ENCODE results near the gene FPGS. TPM values are rescaled to one million over a fixed set of nuclear protein-coding genes. Genes with fewer than 3 reads are reported as not detected.
A peak's percentile ranks its signal among the peaks of the same experiment; 100 is the strongest.

Gene FPGS
- polyA plus RNA-seq, 4 donors = 40.7 to 55.2 (median 48.9) TPM

DNA sequence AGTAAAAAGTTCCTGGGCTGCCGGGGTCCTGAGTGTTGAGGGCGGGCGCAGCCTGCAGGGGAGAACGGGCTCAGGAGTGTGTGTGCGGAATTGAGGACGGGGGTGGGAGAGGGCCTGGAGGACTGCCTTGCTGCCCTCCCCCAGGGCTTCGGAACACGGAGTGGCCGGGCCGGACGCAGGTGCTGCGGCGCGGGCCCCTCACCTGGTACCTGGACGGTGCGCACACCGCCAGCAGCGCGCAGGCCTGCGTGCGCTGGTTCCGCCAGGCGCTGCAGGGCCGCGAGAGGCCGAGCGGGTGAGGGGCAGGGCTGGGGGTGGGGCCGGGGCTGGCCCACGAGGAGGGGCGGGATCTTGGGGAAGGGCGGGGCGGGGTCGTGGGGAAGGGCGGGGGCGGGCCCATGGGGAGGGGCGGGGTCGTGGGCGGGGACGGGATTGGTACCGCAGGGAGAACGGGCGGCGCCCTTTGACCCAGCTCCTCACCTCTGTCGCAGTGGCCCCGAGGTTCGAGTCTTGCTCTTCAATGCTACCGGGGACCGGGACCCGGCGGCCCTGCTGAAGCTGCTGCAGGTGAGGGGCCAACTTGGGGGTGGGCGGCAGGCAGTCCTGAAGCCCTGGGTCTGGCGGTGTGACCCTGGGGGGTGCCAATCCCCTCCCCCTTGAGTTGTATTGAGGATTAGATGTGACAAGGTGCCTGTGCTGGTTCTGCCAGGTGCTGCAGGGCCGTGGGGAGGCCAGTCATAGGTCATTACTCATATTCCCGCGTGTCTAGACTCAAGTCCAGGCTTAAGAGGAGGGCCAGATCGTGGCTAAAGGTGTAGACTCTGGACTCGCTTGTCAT lies 7.1 kb downstream of the FPGS start:
- no peak for DNase-seq (ENCODE audit: low read depth in 4 of 4, low spot score in 2 of 4)

DNA sequence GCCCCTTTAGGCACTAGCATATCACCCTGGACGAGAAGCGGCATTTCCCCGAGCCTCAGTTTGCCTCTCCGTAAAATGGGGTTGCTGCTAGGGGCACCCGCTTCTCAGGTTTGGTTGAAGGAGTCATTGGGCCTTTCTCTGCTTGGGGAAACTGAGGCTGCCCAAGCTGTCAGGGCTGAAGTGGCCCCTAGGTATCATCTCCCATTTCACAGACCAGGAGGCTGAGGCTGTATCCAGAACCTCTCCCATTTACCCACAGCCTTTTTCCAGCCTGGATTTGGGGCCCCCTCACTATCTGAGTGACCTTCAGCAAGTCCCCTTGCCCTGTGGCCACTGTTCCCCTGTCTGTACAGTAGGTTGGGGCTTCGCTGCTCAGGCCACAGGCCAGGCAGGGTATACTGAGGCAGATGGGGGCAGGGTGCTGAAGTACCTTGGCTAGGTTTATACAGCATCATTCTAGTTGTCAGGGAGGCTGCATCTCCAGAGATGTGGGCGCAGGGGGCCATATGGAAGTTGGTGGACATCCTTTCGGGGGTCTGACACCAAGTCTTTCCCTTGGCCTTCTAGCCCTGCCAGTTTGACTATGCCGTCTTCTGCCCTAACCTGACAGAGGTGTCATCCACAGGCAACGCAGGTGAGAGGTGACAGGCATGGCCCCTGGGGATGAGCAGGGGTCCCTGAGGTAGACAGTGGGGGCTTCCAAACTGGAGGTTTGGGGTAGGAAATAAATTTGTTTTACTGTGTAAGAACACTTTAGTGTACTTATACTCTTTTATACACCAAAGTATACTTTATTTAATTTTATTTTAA lies 7.9 kb downstream of the FPGS start:
- DNase-seq (ENCODE audit: low read depth in 4 of 4, low spot score in 2 of 4) = no peak

DNA sequence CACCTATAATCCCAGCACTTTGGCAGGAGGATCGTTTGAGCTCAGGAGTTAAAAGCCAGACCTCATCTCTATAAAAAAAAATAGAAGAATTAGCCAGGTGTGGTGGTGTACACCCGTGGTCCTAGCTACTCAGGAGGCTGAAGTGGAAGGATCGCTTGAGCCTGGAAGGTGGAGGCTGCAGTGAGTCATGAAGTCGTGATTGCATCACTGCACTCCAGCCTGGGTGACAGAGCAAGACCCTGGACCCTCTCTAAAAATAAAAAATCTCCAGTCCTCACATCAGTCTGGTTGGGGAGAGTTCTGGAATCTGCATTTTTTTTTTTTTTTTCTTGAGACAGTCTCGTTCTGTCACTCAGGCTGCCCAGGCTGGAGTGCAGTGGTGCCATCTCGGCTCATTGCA lies 9.3 kb downstream of the FPGS start:
- DNase-seq (ENCODE audit: low read depth in 4 of 4, low spot score in 2 of 4) = no peak

DNA sequence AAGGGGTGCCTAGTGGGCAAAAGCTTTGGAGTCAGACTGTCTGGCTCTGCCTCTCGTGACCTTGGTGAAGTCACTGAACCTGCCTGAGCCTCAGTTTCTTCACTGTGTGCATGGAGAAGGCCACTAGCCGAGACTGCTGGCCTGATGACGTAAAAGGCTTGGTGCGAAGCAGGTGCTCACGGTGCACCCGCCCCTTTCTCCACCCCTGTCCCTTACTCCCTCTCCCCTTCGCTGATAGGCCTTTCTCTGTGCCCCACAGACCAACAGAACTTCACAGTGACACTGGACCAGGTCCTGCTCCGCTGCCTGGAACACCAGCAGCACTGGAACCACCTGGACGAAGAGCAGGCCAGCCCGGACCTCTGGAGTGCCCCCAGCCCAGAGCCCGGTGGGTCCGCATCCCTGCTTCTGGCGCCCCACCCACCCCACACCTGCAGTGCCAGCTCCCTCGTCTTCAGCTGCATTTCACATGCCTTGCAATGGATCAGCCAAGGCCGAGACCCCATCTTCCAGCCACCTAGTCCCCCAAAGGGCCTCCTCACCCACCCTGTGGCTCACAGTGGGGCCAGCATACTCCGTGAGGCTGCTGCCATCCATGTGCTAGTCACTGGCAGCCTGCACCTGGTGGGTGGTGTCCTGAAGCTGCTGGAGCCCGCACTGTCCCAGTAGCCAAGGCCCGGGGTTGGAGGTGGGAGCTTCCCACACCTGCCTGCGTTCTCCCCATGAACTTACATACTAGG lies 10.4 kb downstream of the FPGS start:
- DNase-seq (ENCODE audit: low read depth in 4 of 4, low spot score in 2 of 4) = no peak

DNA sequence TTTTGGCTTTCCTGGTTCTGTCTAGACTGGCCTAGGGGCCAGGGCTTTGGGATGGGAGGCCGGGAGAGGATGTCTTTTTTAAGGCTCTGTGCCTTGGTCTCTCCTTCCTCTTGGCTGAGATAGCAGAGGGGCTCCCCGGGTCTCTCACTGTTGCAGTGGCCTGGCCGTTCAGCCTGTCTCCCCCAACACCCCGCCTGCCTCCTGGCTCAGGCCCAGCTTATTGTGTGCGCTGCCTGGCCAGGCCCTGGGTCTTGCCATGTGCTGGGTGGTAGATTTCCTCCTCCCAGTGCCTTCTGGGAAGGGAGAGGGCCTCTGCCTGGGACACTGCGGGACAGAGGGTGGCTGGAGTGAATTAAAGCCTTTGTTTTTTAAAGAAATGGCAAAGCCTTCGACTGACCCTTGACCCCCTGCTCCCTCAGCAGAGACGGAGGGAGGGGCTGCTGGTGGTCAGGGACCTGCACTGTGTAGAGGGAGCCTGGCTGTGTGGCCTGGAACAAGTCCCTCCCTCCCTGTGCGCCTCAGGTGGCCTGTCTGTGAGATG lies 11.1 kb downstream of the FPGS start:
- no peak for DNase-seq (ENCODE audit: low read depth in 4 of 4, low spot score in 2 of 4)

DNA sequence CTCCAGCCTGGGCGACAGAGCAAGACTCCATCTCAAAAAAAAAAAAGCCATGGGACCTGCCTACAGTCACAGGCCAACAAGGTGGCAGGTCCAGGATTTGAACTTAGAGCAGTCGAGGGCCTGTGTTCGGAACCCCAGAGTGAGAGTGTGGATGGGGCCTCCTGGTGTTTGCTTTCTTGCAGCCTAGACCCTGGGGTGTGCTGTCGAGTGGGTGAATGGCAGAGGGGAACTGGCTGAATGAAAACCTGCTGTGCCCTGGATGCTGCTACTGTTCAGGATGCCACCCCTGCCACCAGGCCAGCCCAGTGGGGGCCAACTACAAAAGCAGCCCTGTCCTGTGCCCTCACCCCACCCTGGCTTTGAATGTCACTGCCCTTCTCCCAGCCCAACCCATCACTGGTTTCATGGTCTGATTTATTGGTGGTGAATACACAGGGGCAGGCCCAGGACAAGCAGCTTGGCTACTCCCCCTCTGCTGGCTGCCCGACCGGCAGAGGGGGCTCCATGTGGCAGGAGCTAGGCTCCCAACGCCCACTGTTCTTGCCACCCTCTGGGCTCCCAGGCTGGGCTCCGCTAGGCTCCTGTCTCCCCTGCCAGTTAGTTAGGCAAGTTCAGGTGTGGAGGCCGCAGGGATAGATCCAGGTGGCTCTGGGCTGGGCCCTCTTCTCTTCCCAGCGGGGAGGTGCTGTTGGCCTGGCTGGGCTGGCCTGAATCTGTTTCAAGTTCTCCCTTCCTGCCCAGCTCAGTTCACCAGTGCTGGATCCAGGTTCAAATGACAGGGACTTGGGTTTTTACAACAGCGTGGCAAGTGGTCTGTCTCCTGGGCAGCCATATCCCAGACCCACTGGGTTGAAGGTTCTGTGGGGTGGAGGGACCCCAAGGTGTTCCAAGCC lies 12.2 kb downstream of the FPGS start:
- DNase-seq (ENCODE audit: low read depth in 4 of 4, low spot score in 2 of 4) = no peak

DNA sequence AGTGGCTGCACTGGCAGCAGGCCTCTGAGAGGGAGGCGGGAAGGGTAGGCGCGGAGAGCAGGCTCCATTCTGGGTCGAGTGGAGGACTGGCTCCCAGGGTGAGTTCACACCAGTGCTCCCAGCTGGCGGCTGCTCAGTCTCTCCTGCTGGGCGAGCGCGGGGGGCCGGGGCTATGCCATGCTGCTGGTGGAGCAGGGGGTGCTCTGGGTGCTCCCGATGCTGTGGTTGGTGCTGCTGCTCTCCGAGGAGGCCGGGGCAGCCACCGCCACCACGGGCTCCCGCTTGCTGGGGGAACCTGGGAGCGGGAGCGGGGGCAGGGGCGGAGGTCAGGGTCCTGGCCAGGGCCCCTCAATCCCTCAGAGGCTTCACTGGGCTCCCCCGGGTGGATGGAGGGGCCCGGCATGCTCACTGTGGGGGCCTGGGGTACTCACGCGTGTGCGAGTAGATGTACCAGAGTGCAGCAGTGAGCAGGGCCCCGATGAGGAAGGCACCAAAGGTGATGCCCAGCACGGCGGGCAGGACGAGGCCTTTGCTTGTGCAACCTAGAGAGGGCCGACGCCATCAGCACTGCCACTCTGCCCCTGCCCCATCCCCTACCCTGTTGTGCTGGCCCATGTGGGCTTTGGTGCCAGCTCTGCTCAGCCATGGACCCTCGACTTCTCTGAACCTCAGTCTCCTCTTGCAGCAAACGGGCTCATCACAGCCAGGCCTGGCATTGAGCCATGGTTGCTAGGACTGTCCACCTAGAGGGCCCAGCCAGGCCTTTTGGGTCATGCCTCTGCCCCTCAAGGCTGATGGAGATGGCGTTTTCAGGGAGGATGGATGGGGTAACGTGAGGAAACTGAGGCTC lies 13.1 kb downstream of the FPGS start:
- DNase-seq (ENCODE audit: low read depth in 4 of 4, low spot score in 2 of 4) = no peak

DNA sequence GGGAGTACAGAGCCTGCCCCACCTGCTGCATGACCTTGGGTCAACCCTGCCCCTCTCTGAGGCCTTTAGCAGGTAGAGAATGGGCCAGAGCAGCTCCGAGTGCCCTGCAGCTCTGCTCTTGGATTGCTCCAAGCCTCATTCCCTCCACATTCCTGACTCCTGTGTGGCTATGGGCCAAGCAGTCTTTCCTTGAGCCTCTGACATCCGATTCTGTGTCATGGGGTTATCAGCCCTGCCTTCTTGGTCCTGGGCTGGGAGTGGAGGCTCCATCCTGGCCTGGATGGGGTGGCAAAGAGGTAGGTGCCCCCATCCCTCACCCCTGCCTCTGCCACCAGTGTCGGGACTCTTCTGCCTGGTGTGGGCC lies 13.7 kb downstream of the FPGS start:
- DNase-seq (ENCODE audit: low read depth in 4 of 4, low spot score in 2 of 4) = no peak

DNA sequence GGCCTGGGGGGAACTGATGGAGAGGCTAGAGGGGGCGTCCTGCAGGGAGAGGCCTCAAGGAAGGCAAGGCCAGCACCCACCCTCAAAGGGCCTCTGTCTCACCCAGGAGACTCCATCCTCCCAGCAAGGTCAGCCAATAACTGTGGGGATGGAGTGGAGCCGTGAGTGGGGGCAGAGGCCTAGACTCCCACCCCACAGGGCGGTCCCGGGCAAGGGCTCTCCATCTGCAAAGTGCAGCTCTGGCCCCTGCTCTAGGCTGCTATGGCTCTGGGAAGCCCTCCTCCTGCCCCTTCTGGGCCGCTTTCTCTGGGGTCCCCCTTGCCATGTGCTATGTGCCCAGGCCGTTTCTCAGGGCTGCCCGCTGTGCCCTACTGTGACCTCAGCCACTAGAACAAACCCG lies 14.0 kb downstream of the FPGS start:
- DNase-seq (ENCODE audit: low read depth in 4 of 4, low spot score in 2 of 4) = no peak

DNA sequence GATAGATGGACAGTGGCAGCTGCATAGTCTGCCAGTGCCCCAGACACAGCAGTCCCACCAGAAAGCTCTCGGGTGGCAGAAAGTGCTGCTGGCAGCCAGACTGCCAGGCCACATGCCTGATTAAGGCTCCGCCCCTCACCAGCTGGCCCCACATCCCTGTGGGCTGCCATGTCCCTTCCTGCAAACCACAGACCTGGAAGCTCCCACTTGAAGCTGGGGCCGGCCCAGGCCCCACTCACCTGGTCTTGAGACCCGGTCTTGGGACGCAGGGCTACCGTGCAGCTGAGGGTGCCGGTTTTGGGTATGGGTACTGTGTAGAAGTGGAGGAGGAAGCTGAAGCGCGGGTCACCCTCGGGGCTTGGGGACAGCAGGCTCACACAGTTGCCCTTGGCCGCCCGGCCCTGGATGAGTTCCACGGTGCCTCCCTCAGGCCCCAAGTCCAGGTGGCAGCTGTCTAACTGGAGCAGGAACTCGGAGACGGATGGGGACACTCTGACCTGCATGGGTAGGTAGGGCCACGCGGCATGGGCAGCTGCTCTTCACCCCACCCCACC lies 15.3 kb downstream of the FPGS start:
- DNase-seq (ENCODE audit: low read depth in 4 of 4, low spot score in 2 of 4) = no peak

DNA sequence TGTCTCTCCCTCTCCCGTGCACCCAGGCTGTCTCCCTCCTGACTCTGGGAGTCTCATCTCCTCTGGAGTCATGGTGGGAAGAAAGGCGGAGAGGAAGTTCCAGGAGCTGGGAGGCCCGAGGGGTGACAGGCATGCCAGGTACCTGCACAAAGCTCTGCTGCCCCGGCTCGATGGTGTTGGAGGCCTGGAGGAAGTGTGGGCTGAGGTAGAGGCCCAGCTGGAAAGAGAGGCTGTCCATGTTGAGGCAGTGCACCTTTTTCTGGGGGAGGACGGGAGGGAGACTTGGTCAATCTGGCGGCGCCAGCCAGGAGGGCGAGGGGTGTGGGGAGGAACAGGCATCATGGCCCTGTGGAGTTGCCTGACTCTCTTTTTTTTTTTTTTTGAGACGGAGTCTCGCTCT lies 15.9 kb downstream of the FPGS start:
- DNase-seq (ENCODE audit: low read depth in 4 of 4, low spot score in 2 of 4) = no peak

DNA sequence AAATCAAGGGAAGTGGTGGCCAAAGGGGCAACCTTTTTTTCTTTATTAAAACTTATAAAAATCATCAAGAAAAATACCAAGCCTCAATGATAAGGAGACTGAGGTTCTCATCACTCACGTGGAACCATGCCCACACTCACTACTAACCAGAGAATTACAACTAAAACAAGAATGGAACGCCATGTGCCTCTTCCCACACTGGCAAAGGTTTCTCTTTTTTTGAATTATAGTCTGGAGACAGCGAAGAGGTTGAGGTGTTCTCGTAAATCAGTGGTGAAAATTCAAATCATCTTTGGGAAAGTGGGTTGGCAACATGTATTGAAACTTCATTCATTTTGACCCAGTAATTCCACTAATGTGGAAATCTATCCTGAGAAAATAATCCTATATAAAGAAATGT lies 19.4 kb downstream of the FPGS start:
- DNase-seq (ENCODE audit: low read depth in 4 of 4, low spot score in 2 of 4) = no peak

DNA sequence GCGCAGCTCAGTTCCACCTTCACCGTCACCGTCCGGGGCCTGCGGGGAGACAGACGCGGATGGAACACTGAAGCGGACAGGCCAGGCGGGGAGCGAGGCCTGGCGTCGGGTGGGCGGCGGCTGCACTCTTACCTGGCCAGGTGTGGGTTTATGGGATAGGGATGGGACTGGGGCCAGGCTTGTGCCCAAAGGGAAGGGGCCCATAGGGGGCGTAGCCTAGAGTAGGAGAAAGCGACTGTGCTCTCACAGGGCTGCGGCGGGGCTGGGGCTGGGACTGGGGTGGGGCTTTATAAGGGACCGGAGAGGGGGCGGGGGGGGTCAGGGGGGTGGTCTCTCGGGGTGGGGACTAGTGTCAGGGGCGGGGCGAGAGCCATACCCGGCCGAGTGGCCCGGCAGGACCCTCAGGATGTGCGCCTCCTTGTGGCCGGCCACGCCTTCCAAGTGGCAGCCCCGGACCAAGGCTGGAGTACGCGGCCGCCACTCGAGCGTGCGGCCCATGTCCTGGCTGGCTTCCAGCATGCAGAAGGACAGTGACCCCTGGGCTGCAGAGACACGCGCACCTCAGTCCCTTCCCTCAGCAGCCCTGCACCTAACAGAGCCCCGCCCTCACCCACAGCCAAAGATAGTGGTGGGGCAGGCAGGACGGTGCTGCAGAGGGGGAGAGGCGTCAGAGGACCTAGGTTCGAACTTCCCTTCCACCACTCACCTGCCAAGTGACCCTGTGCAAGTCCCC lies 22.8 kb downstream of the FPGS start:
- no peak for DNase-seq (ENCODE audit: low read depth in 4 of 4, low spot score in 2 of 4)

DNA sequence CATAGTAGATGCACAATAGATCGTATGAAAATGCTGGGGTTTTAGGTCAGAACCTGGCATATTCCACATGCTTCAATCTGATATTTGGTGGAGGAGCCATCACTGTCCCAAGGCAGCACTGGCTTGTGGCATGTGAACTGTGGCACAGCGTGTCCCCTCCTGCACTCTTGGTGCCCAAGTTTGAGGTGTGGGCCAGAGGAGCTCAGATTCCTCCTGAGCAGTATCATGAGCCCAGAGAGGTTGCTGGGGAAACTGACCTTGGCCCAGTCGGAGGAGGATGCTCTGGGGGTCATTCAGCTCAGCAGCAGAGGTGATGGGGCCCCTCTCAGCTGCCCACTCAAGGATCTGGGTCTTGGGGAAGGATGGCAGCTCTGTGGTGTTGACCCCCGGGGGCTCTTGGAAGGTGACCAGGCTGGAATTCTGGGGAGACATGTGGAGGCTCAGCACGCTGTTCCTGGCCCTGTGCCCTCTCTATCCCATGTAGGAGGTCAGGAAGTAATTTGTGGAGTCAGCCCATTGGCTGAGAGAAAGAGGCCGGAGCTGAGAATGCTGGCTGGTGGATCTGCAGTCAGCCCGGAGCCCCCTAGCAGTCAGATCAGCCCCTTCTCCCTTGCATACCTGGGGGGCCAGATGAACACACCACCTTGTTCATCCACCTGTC lies 23.7 kb downstream of the FPGS start:
- no peak for DNase-seq (ENCODE audit: low read depth in 4 of 4, low spot score in 2 of 4)

DNA sequence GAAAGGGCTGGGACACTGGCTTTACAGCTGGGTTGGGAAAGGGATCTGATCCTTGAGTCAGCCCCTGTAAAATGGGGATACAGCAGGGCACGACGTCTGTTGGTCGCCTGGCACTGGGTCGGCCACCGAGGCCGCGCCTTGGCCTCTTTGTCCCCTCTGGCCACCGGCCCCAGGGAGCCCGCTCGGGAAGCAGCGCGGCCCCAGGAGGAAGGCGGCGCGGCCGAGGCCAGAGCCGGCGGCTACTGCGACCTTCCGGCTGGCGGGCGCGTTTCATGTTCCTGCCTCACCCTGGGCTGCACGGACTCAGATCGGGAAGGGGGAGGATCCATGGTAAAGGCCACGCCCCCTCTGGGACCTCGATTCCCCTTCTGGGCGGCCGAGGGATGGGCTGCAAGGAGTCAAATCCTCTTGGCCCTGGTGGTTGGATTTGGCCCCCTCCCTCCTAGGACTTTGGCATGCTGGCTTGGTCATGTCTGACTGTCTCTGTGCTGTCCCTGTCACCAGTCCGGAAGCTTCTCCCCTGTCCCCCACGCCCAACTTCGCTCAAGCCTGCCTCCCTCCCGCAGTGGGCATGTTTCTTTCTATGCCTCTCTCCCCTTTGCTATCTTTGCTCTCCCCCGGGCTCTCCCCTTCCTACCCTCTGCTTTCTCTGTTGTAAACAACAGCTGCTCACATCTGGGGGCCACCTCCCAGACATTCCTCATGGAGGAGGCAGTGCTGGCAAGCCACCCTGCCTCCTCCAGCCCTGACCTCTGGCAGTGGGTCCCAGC lies 25.8 kb downstream of the FPGS start:
- peak; percentile 68 to 80 (median 74) for DNase-seq (ENCODE audit: low read depth in 4 of 4, low spot score in 2 of 4)

DNA sequence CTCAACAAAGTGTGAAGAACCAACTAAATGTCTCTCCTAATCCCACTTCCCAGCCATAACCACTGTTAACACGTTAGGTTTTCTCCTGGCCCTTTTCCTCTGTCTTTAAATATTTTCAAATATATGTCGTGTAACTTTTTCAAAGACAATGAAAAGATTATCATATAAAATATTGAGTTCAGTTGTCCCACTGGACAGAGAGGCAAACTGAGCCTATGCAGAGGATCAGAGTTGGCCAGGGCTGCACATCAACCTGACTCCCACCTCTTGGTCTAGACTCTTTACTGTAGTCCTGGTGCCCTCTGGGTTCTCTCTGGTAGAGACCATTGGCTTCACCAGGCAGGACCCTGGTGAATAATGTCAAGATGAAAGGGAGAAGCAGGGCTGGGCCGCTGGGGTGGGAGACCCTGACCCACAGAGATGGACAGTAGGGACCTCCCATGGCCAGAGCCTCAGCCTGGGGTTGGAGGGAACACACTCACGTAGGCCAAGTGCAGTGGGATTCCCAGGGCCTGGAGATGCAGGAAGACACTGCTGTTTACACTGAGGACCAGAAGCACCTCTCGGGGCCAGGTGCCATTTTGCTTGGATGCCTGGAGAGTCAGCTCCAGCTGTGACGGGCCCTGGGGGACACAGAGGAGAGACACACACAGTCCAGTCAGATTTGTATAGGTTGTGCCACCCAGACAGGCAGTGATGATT lies 26.7 kb downstream of the FPGS start:
- DNase-seq (ENCODE audit: low read depth in 4 of 4, low spot score in 2 of 4) = no peak
